Ovary (tissue), 3 donors: ENCODE measurements around the gene HEPN1.

ENCODE experiments used
- EP300 ChIP-seq: sonication (generic); formaldehyde crosslinking; IDR thresholded peaks from one replicate; pipeline ENCODE4 v1.6.1; 2017; ENCODE audit warnings: antibody characterized with exemption
- POLR2A ChIP-seq: fragments of 450-650 bp; IDR thresholded peaks from one replicate; pipeline ENCODE4 v1.6.1; 2017; ENCODE audit warnings: antibody characterized with exemption, mild to moderate bottlenecking, moderate library complexity
- TF ChIP-seq, protein P1 (sequence below), 3 donors: fragments of 450-650 bp in 2 of 3; fragments of 200-600 bp in 1 of 3; IDR thresholded peaks; one replicate each; pipeline versions ENCODE4 v1.5.1 to v1.8.0; 2016 to 2022; ENCODE audit warnings: antibody characterized with exemption in 3 of 3, mild to moderate bottlenecking in 1 of 3
- donor health status: DM: no; HTN: no; CAD: no.

DNA sequence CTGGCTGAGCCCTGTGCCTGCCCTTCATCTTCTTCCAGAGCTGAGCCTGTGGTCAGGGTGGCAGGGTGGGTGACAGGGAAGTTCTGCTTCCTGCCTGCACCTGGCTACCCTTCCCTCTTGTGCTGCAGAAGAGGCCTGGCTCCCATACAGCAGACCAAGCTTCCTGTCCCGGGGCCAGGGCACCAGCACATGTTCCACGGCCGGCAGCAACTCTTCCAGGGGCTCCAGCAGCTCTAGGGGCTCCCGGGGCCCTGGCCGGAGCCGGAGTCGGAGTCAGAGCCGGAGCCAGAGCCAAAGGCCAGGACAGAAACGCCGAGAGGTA lies 38.8 kb upstream of the HEPN1 start:
- TF ChIP-seq, protein P1, sequence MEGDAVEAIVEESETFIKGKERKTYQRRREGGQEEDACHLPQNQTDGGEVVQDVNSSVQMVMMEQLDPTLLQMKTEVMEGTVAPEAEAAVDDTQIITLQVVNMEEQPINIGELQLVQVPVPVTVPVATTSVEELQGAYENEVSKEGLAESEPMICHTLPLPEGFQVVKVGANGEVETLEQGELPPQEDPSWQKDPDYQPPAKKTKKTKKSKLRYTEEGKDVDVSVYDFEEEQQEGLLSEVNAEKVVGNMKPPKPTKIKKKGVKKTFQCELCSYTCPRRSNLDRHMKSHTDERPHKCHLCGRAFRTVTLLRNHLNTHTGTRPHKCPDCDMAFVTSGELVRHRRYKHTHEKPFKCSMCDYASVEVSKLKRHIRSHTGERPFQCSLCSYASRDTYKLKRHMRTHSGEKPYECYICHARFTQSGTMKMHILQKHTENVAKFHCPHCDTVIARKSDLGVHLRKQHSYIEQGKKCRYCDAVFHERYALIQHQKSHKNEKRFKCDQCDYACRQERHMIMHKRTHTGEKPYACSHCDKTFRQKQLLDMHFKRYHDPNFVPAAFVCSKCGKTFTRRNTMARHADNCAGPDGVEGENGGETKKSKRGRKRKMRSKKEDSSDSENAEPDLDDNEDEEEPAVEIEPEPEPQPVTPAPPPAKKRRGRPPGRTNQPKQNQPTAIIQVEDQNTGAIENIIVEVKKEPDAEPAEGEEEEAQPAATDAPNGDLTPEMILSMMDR (IDR thresholded peaks at IDR 0.05): no peak
- no peak for TF ChIP-seq EP300
- TF ChIP-seq POLR2A: no peak
